ENCODE measurements around the gene KLF7. TPM values are rescaled to one million over a fixed set of nuclear protein-coding genes. Genes with fewer than 3 reads are reported as not detected.

The KLF7 gene
- total RNA-seq: 11.9 and 12.0 TPM in 2 replicates

GRCh38 chr2:207165121-207166038 is at the start of gene KLF7:
KLF7 (minus strand) TSS chr2:207165948; CDS start chr2:207165568, 380 bp downstream.

Other genes starting within 250 kb of the KLF7 start
- gene CPO, start 226.4 kb downstream of the KLF7 start, total RNA-seq: 0.32 TPM in 1 of 2 replicates, not detected in the other

Measured in epithelial cell of umbilical artery (primary cell).